Pancreas (tissue), 10 donors: ENCODE data around the gene MMD2. TPM values are rescaled to one million over a fixed set of nuclear protein-coding genes. Genes with fewer than 3 reads are reported as not detected.

Experiments used
- ATAC-seq, 4 donors: fragments of 200-7000 bp; cut with Tn5 transposase; one replicate each; pipeline versions ENCODE4 v1.8.0 to v1.9.1; 2020; ENCODE audit warnings: mild to moderate bottlenecking in 4 of 4, moderate library complexity in 4 of 4
- DNase-seq, 6 donors: peaks; one replicate each; pipeline ENCODE4 v3.0.0-alpha.2; 2020
- FAIRE-seq: peaks from 2 replicates; lab custom pipeline; 2012; peaks lifted over from hg19 to GRCh38; lab: Jason Lieb, UNC
- H3K27ac ChIP-seq, 4 donors: fragments of 200-600 bp; sonication (generic); 1 replicate in 3 of 4; 2 replicates in 1 of 4; pipeline versions ENCODE4 v1.5.0 to v1.8.0; 2020
- H3K27me3 ChIP-seq, 4 donors: fragments of 200-600 bp; one replicate each; pipeline ENCODE4 v1.8.0; 2021
- H3K36me3 ChIP-seq, 3 donors: fragments of 200-600 bp; sonication (generic) in 1 of 3; one replicate each; pipeline versions ENCODE4 v1.5.0 to v1.8.0; 2020 to 2021
- H3K4me1 ChIP-seq, 3 donors: fragments of 200-600 bp; one replicate each; pipeline ENCODE4 v1.8.0; 2021
- H3K4me3 ChIP-seq, 4 donors: fragments of 200-600 bp; sonication (generic) in 2 of 4; one replicate each; pipeline versions ENCODE4 v1.5.0 to v1.8.0; 2020 to 2021
- H3K9me3 ChIP-seq, 4 donors: fragments of 200-600 bp; one replicate each; pipeline ENCODE4 v1.8.0; 2021
- CTCF ChIP-seq, 4 donors: fragments of 200-600 bp; sonication (generic) in 3 of 4; IDR thresholded peaks; one replicate each; pipeline versions ENCODE4 v1.5.0 to v1.8.0; 2021; ENCODE audit warnings: antibody characterized with exemption in 4 of 4
- WGBS, 2 donors: extraction: QIAGEN DNeasy Blood & Tissue Kit; methylation state at CpG; one replicate each; pipeline ENCODE4 v1.1.7; 2013; 5-methylcytosine and 5-hydroxymethylcytosine counted together
- intact Hi-C, 3 donors: fragments of 100-400 bp; cut with DNase I; formaldehyde crosslinking; loops; one replicate each; pipeline versions ENCODE4 v1.11.1 to v1.14.2; 2022
- polyA plus RNA-seq, 2 donors: library from polyadenylated mRNA; stranded (reverse); fragments of 200-250 nt; gene quantifications; one replicate each; pipeline ENCODE4 v1.2.3, GENCODE V29; 2013
- total RNA-seq, 6 donors: library from RNA; stranded (reverse); fragmentation: NEBNext Ultra II Directional in 4 of 6; extraction: Animal tissue kit (Norgen Biotek cat#: 25700) in 4 of 6; gene quantifications; one replicate each; pipeline versions ENCODE4 v1.2.1 to v1.2.4, GENCODE V29; 2021 to 2023
- donor health status: healthy with polysubstance abuse.
- donor health status: DM: no; HTN: no; CAD: no; lungs with moderate emphysema.
- donor health status: DM: no; HTN: no; CAD: no.
- donor health status: control.
- donor health status: control.
- donor health status: Bipolar disorder and iron deficiency.
- donor health status: DM: yes; HTN: yes; CAD: no.
- donor health status: DM: no; HTN: no; CAD: no.
- donor health status: DM: no; HTN: no; CAD: no.
- donor health status: DM: yes; HTN: yes; CAD: no.

The MMD2 gene
- not detected for total RNA-seq
- under 1 TPM in 1 of 2 donors, not detected in 1; 0.05 TPM for polyA plus RNA-seq

GRCh38 chr7:4958477-4959301, at the start of gene MMD2:
MMD2 (minus strand) TSS chr7:4959187; CDS start chr7:4959017, 170 bp downstream.
- no peak for FAIRE-seq
- Histone ChIP-seq H3K4me3 (peak within 1 kb of the TSS in 3 of 4 donors; percentile 14 to 52 (median 32)), H3K9me3 (no peaks in the 10 kb centered on the region), H3K4me1 (peaks cover 0 to 3% (median 0%) of the 10 kb centered on the region in 3 donors), H3K27me3 (no peaks in the 10 kb centered on the region), H3K27ac (no peak within 1 kb of the TSS), H3K36me3 (no peaks in the 10 kb centered on the region)
- WGBS, 2 donors: 3 to 5% methylated on average over 52 to 87 of the region's 87 CpGs
- intact Hi-C loops: no loop called here
- peak in 2 of 6 donors; percentile 58 to 64 for DNase-seq
- peak in 1 of 4 donors; percentile 54 for ATAC-seq
- no peak for TF ChIP-seq CTCF (IDR thresholded peaks at IDR 0.05)

GRCh38 chr7:5005066-5005465, 46.1 kb upstream of the MMD2 start:
- Histone ChIP-seq H3K4me1 (no peaks in the 10 kb centered on the region), H3K9me3 (no peaks in the 10 kb centered on the region), H3K27ac (no peak overlapping the region), H3K4me3 (no peak overlapping the region), H3K36me3 (no peaks in the 10 kb centered on the region), H3K27me3 (no peaks in the 10 kb centered on the region)
- 95 to 96% methylated on average over 1 of the region's 1 CpG for WGBS, 2 donors
- no peak for DNase-seq
- intact Hi-C loops: no loop called here
- no peak for TF ChIP-seq CTCF (IDR thresholded peaks at IDR 0.05)
- no peak for ATAC-seq
- FAIRE-seq: no peak

GRCh38 chr7:5001911-5002310, 42.9 kb upstream of the MMD2 start:
- H3K9me3 ChIP-seq: no peaks in the 10 kb centered on the region
- intact Hi-C loops: no loop called here
- peaks cover 0 to 6% (median 1%) of the 10 kb centered on the region in 3 donors for H3K36me3 ChIP-seq
- ATAC-seq (no peak), FAIRE-seq (no peak), DNase-seq (no peak)
- no peak overlapping the region for H3K4me3 ChIP-seq
- no peaks in the 10 kb centered on the region for H3K27me3 ChIP-seq
- H3K27ac ChIP-seq: no peak overlapping the region
- TF ChIP-seq CTCF (IDR thresholded peaks at IDR 0.05): no peak
- 94 to 98% methylated on average over 5 of the region's 5 CpGs for WGBS, 2 donors
- H3K4me1 ChIP-seq: no peaks in the 10 kb centered on the region

GRCh38 chr7:5001003-5001402, 42.0 kb upstream of the MMD2 start:
- no peak for FAIRE-seq
- no peak for DNase-seq
- H3K27ac ChIP-seq: no peak overlapping the region
- intact Hi-C loops: no loop called here
- H3K9me3 ChIP-seq: no peaks in the 10 kb centered on the region
- TF ChIP-seq CTCF (IDR thresholded peaks at IDR 0.05): no peak
- H3K4me1 ChIP-seq: no peaks in the 10 kb centered on the region
- 88 to 89% methylated on average over 4 of the region's 4 CpGs for WGBS, 2 donors
- peaks cover 0 to 10% (median 6%) of the 10 kb centered on the region in 3 donors for H3K36me3 ChIP-seq
- no peak for ATAC-seq
- H3K27me3 ChIP-seq: no peaks in the 10 kb centered on the region
- no peak overlapping the region for H3K4me3 ChIP-seq
